Hindlimb muscle (tissue), 1 donor: ENCODE measurements around the gene BBX. TPM values are rescaled to one million over a fixed set of nuclear protein-coding genes. Genes with fewer than 3 reads are reported as not detected.

Source experiments
- DNase-seq: peaks from one replicate; pipeline ENCODE4 v3.0.0-alpha.2; 2013
- polyA plus RNA-seq: library from polyadenylated mRNA; unstranded; fragments of 120-200 nt; gene quantifications from one replicate; pipeline ENCODE4 v1.2.1, GENCODE V29; 2013; ENCODE audit not compliant: insufficient read length

BBX gene
- polyA plus RNA-seq, 1 donor: 41.6 TPM

DNA sequence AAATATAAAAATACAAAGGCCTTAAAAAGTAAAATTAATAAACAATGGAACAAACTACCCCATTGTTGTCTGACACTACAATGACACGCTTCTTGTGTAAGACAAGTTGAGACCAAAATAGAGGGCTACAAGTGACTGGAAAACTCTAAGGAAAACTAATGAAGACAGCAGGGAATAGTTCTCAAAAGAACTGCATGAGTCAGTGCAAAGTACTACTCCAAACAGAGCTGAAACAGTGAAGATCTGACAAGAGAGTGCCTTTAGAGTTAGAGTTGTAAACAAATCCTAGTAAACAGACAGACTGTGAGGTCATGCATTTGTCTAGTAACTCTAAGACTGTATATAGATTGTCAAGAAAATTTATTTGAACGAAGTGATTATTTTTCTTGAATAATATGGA, 233.9 kb downstream of the BBX start:
- DNase-seq: no peak

GRCh38 chr3:107757140-107757539, 234.4 kb downstream of the BBX start:
- no peak for DNase-seq

DNA sequence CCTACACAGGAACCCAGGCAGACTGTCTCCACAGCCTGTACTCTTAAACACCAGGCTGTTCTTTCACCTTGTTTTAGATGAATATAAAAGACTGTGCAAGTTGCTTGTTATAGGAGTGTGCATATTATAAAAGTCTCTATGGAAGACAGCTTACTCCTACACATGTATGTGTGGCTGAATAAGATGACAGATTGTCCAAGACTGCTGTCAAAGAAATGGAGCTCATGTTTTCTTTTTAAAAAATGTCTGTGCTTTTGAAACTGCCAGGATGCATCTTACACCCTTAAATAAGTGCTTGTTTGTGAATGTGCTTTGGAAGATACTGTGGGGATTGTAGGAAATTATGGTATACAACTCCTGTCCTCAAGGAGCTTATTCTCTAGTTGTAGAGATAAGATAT, 237.4 kb downstream of the BBX start:
- DNase-seq: no peak

DNA sequence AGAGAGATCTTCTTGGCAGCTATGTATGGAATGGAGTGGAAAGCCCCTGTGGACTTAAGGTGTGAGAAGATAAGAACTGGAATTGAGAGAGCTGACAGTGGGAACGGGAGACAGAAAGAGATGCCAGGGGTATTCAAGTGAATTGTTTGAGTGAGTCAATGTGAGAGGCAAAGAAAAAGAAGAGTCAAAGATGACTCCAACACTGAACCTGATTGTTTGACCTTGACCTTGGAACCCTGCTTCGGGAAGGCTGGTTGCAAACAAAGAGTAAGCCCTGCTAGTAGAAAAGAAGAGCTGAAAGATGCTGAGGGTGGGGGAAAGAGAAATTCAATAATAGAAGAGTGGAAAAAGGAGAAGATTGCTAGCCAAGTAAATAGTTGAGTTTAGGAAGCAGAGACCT, 238.6 kb downstream of the BBX start:
- no peak for DNase-seq

- DNase-seq: no peak
These were observed 242.8 kb downstream of the BBX start for GRCh38 chr3:107765524-107765923.

DNA sequence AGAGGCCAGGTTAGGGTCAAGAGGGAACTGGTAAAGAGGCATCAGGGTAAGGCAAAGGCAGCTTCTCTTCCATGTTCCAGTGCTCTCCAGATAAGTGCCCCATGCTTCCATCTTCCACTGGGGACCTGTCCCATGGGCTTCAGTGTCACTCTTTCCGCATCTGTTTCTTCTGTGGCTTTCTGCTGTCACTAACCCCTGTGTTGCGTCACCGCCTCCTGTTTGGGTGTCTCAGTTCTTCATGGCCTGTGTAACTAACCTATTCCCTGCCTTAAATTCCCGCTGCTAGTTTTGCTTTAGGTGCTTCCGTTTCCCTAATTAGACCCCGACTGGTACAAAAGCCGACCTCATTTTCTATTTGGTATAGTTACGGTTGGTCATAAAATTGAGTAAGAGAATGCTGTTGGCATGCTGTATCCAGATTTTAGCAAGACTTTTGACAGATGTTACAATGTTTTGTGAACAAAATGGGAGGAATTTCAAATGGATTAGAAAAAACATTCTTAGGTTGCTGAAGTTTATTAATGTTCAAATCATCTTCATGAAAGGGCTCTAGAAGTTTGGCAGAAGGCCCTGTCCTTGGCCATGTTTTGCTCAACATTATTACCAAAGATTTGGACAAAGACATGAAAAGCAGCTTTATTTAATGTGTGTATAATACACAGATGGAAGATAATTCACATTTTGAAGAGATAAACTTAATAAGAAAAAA, 245.3 kb downstream of the BBX start:
- DNase-seq: peak; percentile 9

DNA sequence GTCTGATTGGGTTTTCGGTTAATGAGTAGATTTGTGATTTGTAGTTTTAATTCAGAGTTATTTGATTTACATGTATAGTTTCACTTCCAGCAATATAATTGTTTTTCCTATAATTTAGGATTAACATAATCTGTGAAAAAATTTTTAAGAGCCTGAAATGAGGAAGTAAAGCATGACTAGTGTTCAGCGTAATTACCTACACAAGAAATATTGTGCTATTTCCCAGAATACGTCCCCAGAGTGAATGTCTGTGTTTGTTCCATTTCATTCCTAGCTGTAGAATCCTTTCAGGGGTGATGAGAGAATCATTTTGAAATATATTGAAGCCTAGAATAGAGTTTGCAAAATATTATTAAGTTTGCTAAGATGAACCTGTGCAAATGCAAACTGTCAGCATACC, 247.1 kb downstream of the BBX start:
- DNase-seq: no peak

DNA sequence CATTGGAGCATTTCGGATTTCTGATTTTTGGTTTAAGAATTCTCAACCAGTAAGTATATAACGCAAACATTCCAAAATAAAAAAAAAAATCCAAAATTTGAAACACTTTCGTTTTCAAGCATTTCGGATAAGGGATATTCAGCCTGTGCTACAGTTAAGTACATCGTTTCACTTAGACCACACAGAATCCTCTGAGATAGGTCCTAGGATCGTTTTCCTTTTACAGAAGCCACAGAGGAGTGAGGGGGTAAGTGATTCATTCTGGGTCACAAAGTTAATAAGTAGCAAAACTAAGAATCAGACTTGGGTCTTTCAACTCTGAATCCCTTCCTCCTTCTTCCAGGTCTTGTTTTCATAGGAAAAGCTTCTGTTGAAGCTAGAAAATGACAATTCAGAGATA, 249.3 kb downstream of the BBX start:
- no peak for DNase-seq

- DNase-seq: no peak
These were observed 253.2 kb downstream of the BBX start for GRCh38 chr3:107775974-107776373.

- DNase-seq: no peak
These were observed 258.5 kb downstream of the BBX start for GRCh38 chr3:107781253-107781652.

- no peak for DNase-seq
These were observed 259.3 kb downstream of the BBX start for GRCh38 chr3:107782054-107782453.

GRCh38 chr3:107790612-107791011, 267.9 kb downstream of the BBX start:
- DNase-seq: no peak

- no peak for DNase-seq
These were observed 268.3 kb downstream of the BBX start for GRCh38 chr3:107791027-107791426.

- DNase-seq: no peak
These were observed 268.7 kb downstream of the BBX start for GRCh38 chr3:107791450-107791849.

GRCh38 chr3:107794664-107795443, 272.1 kb downstream of the BBX start:
- no peak for DNase-seq

- no peak for DNase-seq
These were observed 272.8 kb downstream of the BBX start for GRCh38 chr3:107795514-107796094.

- DNase-seq: no peak
These were observed 274.0 kb downstream of the BBX start for GRCh38 chr3:107796791-107797190.

DNA sequence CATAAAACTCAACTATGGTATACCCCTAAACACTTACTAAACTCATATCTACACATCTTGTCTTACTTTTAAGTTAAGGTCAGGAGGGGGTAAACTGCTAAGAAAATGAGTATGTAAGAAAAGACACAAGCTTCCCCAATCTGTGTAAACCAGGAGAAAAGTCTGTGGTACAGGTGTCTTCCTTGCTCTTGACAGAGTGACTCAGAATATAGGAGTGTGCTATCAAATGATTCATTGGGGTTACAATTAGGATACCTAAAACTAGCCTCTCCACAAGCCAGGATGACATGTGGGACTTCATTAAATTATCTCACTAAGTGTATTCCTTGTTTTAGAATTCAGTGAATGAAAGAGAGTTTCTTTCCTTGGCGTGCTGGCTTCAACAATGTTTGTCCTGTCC, 274.8 kb downstream of the BBX start:
- no peak for DNase-seq

GRCh38 chr3:107798381-107798780, 275.6 kb downstream of the BBX start:
- no peak for DNase-seq

GRCh38 chr3:107800710-107801109, 277.9 kb downstream of the BBX start:
- DNase-seq: no peak

DNA sequence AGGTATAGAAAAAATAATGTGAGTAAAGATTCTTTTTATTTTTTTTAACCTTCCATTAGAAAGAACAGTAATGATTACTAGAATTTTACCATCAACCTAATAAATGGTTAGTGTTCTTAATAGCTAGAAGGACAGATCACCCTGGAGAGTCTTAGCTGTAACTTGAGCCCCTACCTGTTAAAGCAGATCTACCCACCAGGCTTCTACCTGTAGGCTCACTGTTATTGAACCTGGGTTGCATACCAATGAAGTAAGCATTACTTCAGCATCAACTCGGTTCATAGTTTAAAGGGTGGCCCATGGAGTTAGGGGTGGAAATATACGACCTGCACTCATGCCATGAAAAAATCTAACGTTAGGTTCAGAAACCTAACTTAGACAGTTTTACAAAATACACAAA, 280.4 kb downstream of the BBX start:
- DNase-seq: no peak

- no peak for DNase-seq
These were observed 283.3 kb downstream of the BBX start for GRCh38 chr3:107806021-107806420.

GRCh38 chr3:107806536-107806935, 283.8 kb downstream of the BBX start:
- DNase-seq: no peak
